ENCODE data around the gene RAB6A.
A peak's percentile ranks its signal among the peaks of the same experiment; 100 is the strongest.
"Not testable (repeated sequence)": the region's sequence is repeated elsewhere in the genome, so short reads cannot be mapped to it uniquely, and the experiment has no call there.

RAB6A gene
- total RNA-seq, result 109 to 137 reads per million in 2 experiments

- peak; percentile 100 for DNase-seq (ENCODE audit: low read depth)
These were observed at the start of gene RAB6A for GRCh38 chr11:73760679-73761402. Gene RAB6A (minus strand): TSS chr11:73761074. CDS start chr11:73760635, 439 bp downstream.

- no peak for DNase-seq (ENCODE audit: low read depth)
These were observed 49.8 kb upstream of the RAB6A start for GRCh38 chr11:73810637-73811036.

GRCh38 chr11:73808052-73808451, 47.2 kb upstream of the RAB6A start:
- DNase-seq (ENCODE audit: low read depth), result no peak

- DNase-seq (ENCODE audit: low read depth), result no peak
These were observed 43.8 kb upstream of the RAB6A start for GRCh38 chr11:73804712-73805111.

GRCh38 chr11:73801136-73801535, 40.3 kb upstream of the RAB6A start:
- DNase-seq (ENCODE audit: low read depth), result no peak

- no peak for DNase-seq (ENCODE audit: low read depth)
These were observed 39.5 kb upstream of the RAB6A start for GRCh38 chr11:73800276-73800806.

- no peak for DNase-seq (ENCODE audit: low read depth)
These were observed 36.6 kb upstream of the RAB6A start for GRCh38 chr11:73797457-73797856.

- no peak for DNase-seq (ENCODE audit: low read depth)
These were observed 35.2 kb upstream of the RAB6A start for GRCh38 chr11:73795925-73796632.

GRCh38 chr11:73792584-73792983, 31.7 kb upstream of the RAB6A start:
- DNase-seq (ENCODE audit: low read depth), result no peak

GRCh38 chr11:73789279-73789670, 28.4 kb upstream of the RAB6A start:
- DNase-seq (ENCODE audit: low read depth), result no peak

GRCh38 chr11:73787643-73788558, 27.0 kb upstream of the RAB6A start, which contains the start of gene MRPL48:
Gene MRPL48 (plus strand): TSS chr11:73787874. CDS start chr11:73787972, 98 bp downstream.
- DNase-seq (ENCODE audit: low read depth), result peak; percentile 73

GRCh38 chr11:73787051-73787642, 26.3 kb upstream of the RAB6A start:
- DNase-seq (ENCODE audit: low read depth), result no peak

- not testable (repeated sequence) for DNase-seq (ENCODE audit: low read depth)
These were observed 24.6 kb upstream of the RAB6A start for GRCh38 chr11:73785467-73785866.

- no peak for DNase-seq (ENCODE audit: low read depth)
These were observed 23.9 kb upstream of the RAB6A start for GRCh38 chr11:73784734-73785133.

- DNase-seq (ENCODE audit: low read depth), result no peak
These were observed 23.3 kb upstream of the RAB6A start for GRCh38 chr11:73784080-73784634.

- DNase-seq (ENCODE audit: low read depth), result no peak
These were observed 22.7 kb upstream of the RAB6A start for GRCh38 chr11:73783483-73784020.

GRCh38 chr11:73781303-73781702, 20.4 kb upstream of the RAB6A start:
- no peak for DNase-seq (ENCODE audit: low read depth)

GRCh38 chr11:73779084-73779902, 18.4 kb upstream of the RAB6A start:
- peak; percentile 96 for DNase-seq (ENCODE audit: low read depth)

- not testable (repeated sequence) for DNase-seq (ENCODE audit: low read depth)
These were observed 9.9 kb upstream of the RAB6A start for GRCh38 chr11:73770811-73771210.

- no peak for DNase-seq (ENCODE audit: low read depth)
These were observed 5.9 kb upstream of the RAB6A start for GRCh38 chr11:73766763-73767162.

Data from T follicular helper cell (primary cell).